Hepatocyte (in vitro differentiated cells): ENCODE measurements around the gene MSH5. TPM values are rescaled to one million over a fixed set of nuclear protein-coding genes. Genes with fewer than 3 reads are reported as not detected.

Experiments
- DNase-seq: peaks from one replicate; pipeline ENCODE4 v3.0.0-alpha.2; 2016; ENCODE audit warnings: low spot score
- H2AFZ ChIP-seq: fragments of 200-600 bp; sonication (generic); 2 replicates; pipeline ENCODE4 v1.6.0; 2016; ENCODE audit warnings: antibody characterized with exemption, mild to moderate bottlenecking
- H3K27ac ChIP-seq: fragments of 200-600 bp; sonication (generic); 2 replicates; pipeline ENCODE4 v1.5.1; 2016; ENCODE audit warnings: mild to moderate bottlenecking
- H3K27me3 ChIP-seq: fragments of 200-600 bp; sonication (generic); 2 replicates; pipeline ENCODE4 v1.6.1; 2016
- H3K36me3 ChIP-seq: fragments of 200-600 bp; sonication (generic); replicated peaks from 2 replicates; pipeline ENCODE4 v1.5.1; 2016; ENCODE audit warnings: low read depth; ENCODE audit not compliant: insufficient read depth
- H3K4me1 ChIP-seq: fragments of 200-600 bp; sonication (generic); 2 replicates; pipeline ENCODE4 v1.5.1; 2016; ENCODE audit warnings: mild to moderate bottlenecking, moderate library complexity; ENCODE audit not compliant: insufficient read depth
- H3K4me2 ChIP-seq: fragments of 200-600 bp; sonication (generic); 2 replicates; pipeline ENCODE4 v1.6.0; 2016
- H3K4me3 ChIP-seq: fragments of 200-600 bp; sonication (generic); 2 replicates; pipeline ENCODE4 v1.5.1; 2016; ENCODE audit warnings: mild to moderate bottlenecking
- H3K79me2 ChIP-seq: fragments of 200-600 bp; sonication (generic); 2 replicates; pipeline ENCODE4 v1.6.0; 2017; ENCODE audit warnings: mild to moderate bottlenecking
- H3K9me2 ChIP-seq: fragments of 200-600 bp; sonication (generic); replicated peaks from 2 replicates; pipeline ENCODE4 v1.6.0; 2017; ENCODE audit warnings: mild to moderate bottlenecking; ENCODE audit not compliant: insufficient read depth
- H3K9me3 ChIP-seq: fragments of 200-600 bp; sonication (generic); 2 replicates; pipeline ENCODE4 v1.5.1; 2016; ENCODE audit warnings: low read depth, mild to moderate bottlenecking
- H4K20me1 ChIP-seq: fragments of 200-600 bp; sonication (generic); 2 replicates; pipeline ENCODE4 v1.6.0; 2016; ENCODE audit warnings: mild to moderate bottlenecking; ENCODE audit not compliant: insufficient read depth, poor library complexity, severe bottlenecking
- EZH2 ChIP-seq: fragments of 200-600 bp; sonication (generic); IDR thresholded peaks from 2 replicates; pipeline ENCODE4 v1.6.1; 2016; ENCODE audit warnings: antibody characterized with exemption, mild to moderate bottlenecking, borderline replicate concordance
- EZH2phosphoT487 ChIP-seq: fragments of 200-600 bp; sonication (generic); IDR thresholded peaks from one replicate; pipeline ENCODE4 v1.6.1; 2018; ENCODE audit warnings: antibody characterized with exemption, mild to moderate bottlenecking, low read depth, moderate library complexity; ENCODE audit not compliant: unreplicated experiment, severe bottlenecking
- WGBS: methylation state at CpG from one replicate; pipeline ENCODE4 v1.1.6; 2016; ENCODE audit warnings: low lambda C conversion rate; ENCODE audit errors: missing lambda C conversion rate; 5-methylcytosine and 5-hydroxymethylcytosine counted together
- polyA plus RNA-seq: library from polyadenylated mRNA; unstranded; fragments of >200 nt; fragmentation: Nextera tagmentation; extraction: Ambion mirVana; gene quantifications from 2 replicates; pipeline ENCODE4 v1.2.1, GENCODE V29; 2016
- total RNA-seq: library from RNA; depleted of rRNA; stranded (reverse); fragments of >200 nt; gene quantifications from 2 replicates; pipeline ENCODE4 v1.2.3, GENCODE V29; 2014
- TF ChIP-seq, protein P1 (sequence below): fragments of 200-600 bp; sonication (generic); IDR thresholded peaks from 2 replicates; pipeline ENCODE4 v1.5.1; 2016; ENCODE audit warnings: antibody characterized with exemption, mild to moderate bottlenecking; ENCODE audit not compliant: poor library complexity

Gene MSH5
- total and polyA plus RNA-seq, 2 experiments from 2014 or later = 4.9 to 6.4 TPM

DNA sequence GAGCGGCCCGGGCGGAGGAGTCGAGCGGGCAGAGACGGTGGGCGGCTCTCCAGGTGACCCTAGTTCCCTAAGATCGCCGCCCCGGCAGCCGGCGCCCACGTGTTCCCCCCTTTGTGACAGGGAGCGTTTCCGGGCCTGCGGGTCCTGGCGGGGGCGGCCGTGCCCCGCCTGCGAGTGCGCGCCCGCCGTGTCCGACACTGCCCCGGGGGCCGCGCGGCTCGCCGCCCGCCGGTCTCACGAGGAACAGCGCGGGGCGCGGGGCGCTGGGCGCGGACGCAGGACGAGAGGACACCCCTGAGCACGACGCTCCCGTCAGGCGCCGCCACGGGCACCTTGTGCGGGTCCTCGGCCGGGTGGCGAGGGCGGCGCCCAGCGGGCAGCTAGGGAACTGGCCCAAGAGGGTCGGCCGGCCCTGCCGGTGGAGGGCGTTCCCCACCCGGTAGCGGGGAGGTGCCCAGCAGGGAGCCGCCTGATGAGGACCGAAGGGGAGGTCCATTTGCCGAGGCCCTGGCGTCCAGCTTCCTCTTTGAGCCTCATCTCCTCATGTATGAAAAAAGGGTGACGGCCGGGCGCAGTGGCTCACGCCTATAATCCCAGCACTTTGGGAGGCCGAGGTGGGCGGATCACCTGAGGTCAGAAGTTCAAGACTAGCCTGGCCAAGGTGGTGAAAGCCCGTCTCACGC lies 56.0 kb downstream of the MSH5 start, which contains the start of gene VARS1:
TSS of gene VARS1 (minus strand) at position 137 of the 683 bp plus-strand sequence. CDS start 535 bp downstream, outside the sequence.
- Histone ChIP-seq H3K4me2 (peak within 1 kb of the TSS; percentile 96), H3K9me3 (no peaks in the 10 kb centered on the region), H3K27me3 (no peaks in the 10 kb centered on the region), H3K27ac (peak within 1 kb of the TSS; percentile 93), H3K4me1 (peaks cover 11% of the 10 kb centered on the region), H3K4me3 (peak within 1 kb of the TSS; percentile 80), H3K9me2 (no peaks in the 10 kb centered on the region), H3K79me2 (peaks cover 31% of the 10 kb centered on the region), H3K36me3 (no peaks in the 10 kb centered on the region), H4K20me1 (no peaks in the 10 kb centered on the region), H2AFZ (peak within 1 kb of the TSS; percentile 57)
- TF ChIP-seq, protein P1, sequence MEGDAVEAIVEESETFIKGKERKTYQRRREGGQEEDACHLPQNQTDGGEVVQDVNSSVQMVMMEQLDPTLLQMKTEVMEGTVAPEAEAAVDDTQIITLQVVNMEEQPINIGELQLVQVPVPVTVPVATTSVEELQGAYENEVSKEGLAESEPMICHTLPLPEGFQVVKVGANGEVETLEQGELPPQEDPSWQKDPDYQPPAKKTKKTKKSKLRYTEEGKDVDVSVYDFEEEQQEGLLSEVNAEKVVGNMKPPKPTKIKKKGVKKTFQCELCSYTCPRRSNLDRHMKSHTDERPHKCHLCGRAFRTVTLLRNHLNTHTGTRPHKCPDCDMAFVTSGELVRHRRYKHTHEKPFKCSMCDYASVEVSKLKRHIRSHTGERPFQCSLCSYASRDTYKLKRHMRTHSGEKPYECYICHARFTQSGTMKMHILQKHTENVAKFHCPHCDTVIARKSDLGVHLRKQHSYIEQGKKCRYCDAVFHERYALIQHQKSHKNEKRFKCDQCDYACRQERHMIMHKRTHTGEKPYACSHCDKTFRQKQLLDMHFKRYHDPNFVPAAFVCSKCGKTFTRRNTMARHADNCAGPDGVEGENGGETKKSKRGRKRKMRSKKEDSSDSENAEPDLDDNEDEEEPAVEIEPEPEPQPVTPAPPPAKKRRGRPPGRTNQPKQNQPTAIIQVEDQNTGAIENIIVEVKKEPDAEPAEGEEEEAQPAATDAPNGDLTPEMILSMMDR = peak; percentile 75
- TF ChIP-seq EZH2phosphoT487 = no peak
- DNase-seq = peak; percentile 96
- WGBS = 4% methylated on average over 62 of the region's 75 CpGs

DNA sequence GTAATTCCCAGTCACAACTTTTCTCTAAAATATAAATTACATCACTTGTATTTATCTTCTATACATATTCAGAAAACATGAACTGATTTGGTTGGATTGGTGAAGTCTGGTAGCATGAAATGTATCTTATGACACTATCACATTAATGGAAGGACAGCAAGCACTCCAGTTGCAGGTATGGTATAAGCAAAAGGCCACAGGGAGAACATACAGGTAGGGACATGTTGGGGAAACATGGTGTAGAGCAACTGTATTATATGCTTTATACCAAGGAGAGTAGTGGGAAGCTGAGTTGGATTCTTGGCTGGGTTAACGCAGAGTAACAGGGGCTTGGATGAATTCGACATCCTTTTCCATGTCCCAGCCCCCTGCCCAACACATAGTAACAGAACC lies 57.2 kb downstream of the MSH5 start:
- Histone ChIP-seq H3K4me1 (peaks cover 11% of the 10 kb centered on the region), H3K36me3 (no peaks in the 10 kb centered on the region), H4K20me1 (no peaks in the 10 kb centered on the region), H2AFZ (no peak overlapping the region), H3K4me2 (no peak overlapping the region), H3K9me3 (no peaks in the 10 kb centered on the region), H3K27me3 (no peaks in the 10 kb centered on the region), H3K79me2 (peaks cover 37% of the 10 kb centered on the region), H3K9me2 (no peaks in the 10 kb centered on the region), H3K4me3 (no peak overlapping the region), H3K27ac (no peak overlapping the region)
- TF ChIP-seq, protein P1 = no peak
- TF ChIP-seq EZH2 (no peak), EZH2phosphoT487 (no peak)
- 98% methylated on average over 2 of the region's 2 CpGs for WGBS
- DNase-seq = no peak

DNA sequence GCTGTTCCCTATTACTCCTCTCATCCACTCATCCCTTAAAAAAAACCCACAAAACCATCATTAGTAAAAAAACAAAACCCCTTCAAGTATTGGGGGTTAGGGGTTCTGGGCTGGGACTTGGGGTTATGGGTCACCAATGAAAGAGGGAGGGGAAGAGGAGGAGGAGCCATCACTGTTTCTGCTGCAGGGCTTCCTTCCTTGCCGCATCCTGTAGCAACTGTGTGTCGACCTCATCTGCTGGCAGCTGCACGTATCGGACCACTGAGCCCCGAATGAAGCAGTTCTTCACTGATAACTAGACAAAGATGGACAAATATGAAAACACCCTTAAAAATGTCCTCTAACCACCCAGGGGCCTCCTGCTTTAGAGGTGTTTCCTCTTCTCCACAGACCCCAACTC lies 57.8 kb downstream of the MSH5 start:
- Histone ChIP-seq H3K4me3 (no peak overlapping the region), H4K20me1 (no peaks in the 10 kb centered on the region), H3K4me1 (peaks cover 11% of the 10 kb centered on the region), H3K36me3 (no peaks in the 10 kb centered on the region), H3K27ac (no peak overlapping the region), H3K79me2 (peaks cover 39% of the 10 kb centered on the region), H2AFZ (no peak overlapping the region), H3K9me3 (no peaks in the 10 kb centered on the region), H3K9me2 (no peaks in the 10 kb centered on the region), H3K27me3 (no peaks in the 10 kb centered on the region), H3K4me2 (no peak overlapping the region)
- TF ChIP-seq, protein P1 = no peak
- no peak for TF ChIP-seq EZH2phosphoT487
- 96% methylated on average over 5 of the region's 5 CpGs for WGBS
- no peak for DNase-seq
